MM.1S (cell line): ENCODE data around the gene FCHSD2.

Experiments used
- EZH2 ChIP-seq: fragments of 300-600 bp; sonication (generic); optimal IDR thresholded peaks from 2 replicates; pipeline ENCODE3; 2017; ENCODE audit warnings: low read depth, mild to moderate bottlenecking, antibody characterized with exemption, low read length, mixed read lengths
- TF ChIP-seq, protein P1 (sequence below): fragments of 300-600 bp; sonication (generic); IDR thresholded peaks from 2 replicates; pipeline ENCODE4 v1.5.1; 2016; ENCODE audit warnings: antibody characterized with exemption, low read length, mixed read lengths

GRCh38 chr11:73163638-73164174 lies 21.6 kb upstream of the FCHSD2 start:
- TF ChIP-seq, protein P1, sequence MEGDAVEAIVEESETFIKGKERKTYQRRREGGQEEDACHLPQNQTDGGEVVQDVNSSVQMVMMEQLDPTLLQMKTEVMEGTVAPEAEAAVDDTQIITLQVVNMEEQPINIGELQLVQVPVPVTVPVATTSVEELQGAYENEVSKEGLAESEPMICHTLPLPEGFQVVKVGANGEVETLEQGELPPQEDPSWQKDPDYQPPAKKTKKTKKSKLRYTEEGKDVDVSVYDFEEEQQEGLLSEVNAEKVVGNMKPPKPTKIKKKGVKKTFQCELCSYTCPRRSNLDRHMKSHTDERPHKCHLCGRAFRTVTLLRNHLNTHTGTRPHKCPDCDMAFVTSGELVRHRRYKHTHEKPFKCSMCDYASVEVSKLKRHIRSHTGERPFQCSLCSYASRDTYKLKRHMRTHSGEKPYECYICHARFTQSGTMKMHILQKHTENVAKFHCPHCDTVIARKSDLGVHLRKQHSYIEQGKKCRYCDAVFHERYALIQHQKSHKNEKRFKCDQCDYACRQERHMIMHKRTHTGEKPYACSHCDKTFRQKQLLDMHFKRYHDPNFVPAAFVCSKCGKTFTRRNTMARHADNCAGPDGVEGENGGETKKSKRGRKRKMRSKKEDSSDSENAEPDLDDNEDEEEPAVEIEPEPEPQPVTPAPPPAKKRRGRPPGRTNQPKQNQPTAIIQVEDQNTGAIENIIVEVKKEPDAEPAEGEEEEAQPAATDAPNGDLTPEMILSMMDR: no peak
- no peak for TF ChIP-seq EZH2
